ENCODE measurements around the gene RAB11FIP3. TPM values are rescaled to one million over a fixed set of nuclear protein-coding genes. Genes with fewer than 3 reads are reported as not detected.
"Not testable (repeated sequence)": the region's sequence is repeated elsewhere in the genome, so short reads cannot be mapped to it uniquely, and the experiment has no call there.

RAB11FIP3 gene, protein sequence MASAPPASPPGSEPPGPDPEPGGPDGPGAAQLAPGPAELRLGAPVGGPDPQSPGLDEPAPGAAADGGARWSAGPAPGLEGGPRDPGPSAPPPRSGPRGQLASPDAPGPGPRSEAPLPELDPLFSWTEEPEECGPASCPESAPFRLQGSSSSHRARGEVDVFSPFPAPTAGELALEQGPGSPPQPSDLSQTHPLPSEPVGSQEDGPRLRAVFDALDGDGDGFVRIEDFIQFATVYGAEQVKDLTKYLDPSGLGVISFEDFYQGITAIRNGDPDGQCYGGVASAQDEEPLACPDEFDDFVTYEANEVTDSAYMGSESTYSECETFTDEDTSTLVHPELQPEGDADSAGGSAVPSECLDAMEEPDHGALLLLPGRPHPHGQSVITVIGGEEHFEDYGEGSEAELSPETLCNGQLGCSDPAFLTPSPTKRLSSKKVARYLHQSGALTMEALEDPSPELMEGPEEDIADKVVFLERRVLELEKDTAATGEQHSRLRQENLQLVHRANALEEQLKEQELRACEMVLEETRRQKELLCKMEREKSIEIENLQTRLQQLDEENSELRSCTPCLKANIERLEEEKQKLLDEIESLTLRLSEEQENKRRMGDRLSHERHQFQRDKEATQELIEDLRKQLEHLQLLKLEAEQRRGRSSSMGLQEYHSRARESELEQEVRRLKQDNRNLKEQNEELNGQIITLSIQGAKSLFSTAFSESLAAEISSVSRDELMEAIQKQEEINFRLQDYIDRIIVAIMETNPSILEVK
- 24.6 TPM for polyA plus RNA-seq (2013, experiment 1 of 2; ENCODE audit: insufficient read length)
- 23.3 TPM for polyA plus RNA-seq (2013, experiment 2 of 2; ENCODE audit: insufficient read length)

DNA sequence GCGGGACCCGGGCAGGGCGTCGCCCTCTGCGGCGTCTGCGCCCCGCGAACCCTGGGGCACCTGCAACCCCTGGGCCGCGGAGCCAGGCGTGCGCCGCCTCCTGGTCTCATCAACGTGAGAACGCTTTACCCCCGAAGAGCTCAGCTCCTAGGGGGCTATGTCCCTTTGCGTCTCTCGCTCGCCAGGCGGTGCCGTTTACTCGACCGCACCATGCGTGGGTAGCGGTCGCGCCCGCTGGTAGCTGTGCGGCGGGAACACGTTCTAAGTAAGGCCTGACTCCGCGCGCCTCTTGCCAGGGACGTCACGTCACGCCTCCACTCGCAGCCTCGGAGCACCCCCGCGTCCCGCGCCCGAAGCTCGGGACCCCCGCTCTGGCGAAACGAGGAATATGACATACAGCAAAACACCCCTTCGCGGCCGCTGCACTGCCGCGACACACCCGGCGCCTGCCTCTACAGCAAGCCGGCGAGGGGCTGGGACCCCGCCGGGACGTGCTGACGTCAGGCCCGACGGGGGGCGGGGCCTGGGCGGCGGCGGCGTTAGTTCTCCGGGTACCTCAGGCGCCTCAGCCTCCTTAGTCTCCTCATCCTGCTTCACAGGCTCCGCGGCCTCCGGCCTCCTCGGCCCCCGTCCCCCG, at the start of gene RAB11FIP3:
RAB11FIP3 (plus strand) TSS at position 568 of the 637 bp plus-strand sequence. CDS start 358 bp downstream, outside the sequence.
- DNase-seq, result peak; percentile 85

DNA sequence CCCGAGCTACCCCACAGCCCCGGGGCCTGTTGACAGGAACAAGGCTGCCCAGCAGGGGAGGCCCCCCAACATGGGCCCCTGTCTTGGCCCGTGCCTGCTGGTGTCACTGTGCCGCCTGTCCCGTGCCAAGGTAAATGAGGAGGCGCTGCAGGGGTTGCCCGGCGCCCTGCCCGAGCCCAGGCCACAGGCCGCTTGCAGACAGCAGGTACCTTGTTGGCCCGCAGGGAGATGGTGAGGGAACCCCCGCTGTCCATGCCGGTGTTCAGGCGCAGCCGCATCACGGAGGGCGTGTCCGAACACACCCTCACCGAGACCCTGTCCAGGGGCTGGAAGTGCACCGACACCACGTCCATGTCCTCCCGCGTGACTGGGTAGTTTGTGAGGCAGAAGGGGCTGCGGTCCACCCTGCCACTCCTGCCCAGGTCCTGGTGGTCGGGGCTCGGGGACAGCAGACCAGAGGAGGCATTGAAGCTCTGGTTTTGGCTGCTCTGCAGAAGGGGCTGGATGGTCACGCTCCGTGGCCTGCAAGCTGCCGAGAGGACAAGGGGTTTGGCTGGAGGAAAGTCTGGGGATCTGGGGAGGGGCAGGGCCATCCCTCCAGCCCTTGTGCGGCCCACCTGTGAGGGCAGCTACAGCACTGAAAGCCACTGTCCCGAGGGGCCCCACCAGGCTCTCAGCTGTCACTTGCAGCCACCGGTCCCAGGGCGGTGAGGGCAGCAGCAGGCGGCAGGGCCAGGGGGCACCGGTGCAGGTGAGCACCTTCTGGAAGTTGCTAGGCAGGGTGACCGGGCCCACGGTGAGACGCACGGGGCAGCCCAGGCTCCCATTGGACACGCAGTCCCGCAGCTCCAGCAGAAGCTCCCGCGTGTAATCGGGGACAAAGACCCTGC, 49.3 kb upstream of the RAB11FIP3 start:
- DNase-seq, result no peak

DNA sequence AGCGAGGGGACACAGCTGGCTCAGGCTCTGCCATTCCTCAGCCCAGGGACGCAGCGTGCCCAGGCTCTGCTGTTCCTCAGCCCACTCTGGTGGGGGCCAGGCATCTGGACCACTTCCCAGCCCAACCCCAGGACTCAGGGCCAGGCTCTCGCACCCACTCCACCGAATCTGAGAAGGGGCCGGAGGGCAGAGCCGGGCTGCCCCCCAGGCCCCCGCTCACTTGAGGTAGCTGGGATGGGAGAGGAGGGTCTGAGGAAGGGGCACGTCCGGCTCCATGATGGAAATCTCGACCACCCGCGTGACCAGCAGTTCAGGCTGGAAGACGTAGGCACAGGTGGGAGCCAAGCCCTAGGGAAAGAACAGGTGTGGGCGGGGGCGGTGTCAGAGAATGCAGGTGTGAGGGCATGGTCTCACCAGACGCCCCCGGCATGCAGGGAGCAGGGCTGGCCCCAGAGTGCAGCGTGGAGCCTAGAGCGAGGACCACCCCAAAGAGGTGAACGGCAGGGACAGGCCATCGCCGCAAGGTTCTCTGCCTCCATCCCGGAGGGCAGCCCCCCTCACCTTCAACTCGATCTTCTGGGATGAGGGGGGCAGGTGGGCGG, 48.5 kb upstream of the RAB11FIP3 start:
- DNase-seq, result no peak

DNA sequence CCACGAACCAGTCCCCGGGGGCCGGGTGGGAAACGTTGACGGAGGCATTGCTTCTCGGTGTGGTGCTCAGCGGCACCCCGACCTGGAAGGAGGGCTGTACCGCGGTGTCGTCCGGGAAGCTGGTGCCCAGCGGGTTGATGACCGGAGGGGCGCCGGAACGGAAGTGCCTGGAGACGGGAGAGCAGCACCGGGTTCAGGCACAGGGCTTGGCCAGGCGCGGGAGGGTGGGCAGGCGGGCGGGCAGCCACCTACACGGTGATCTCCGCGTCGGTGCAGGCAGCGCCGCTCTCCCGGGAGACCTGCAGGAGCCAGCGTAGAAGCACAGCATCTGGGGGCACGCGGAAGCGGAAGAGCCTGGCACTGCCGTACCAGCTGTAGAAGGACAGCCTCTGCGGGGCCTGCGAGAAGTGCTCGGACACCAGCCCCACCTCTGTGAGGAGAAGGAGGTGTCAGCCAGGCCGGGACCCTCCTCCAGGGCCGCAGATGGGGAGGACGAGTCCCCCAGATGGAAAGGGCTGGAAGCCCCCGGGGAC, 48.0 kb upstream of the RAB11FIP3 start:
- DNase-seq, result no peak

DNA sequence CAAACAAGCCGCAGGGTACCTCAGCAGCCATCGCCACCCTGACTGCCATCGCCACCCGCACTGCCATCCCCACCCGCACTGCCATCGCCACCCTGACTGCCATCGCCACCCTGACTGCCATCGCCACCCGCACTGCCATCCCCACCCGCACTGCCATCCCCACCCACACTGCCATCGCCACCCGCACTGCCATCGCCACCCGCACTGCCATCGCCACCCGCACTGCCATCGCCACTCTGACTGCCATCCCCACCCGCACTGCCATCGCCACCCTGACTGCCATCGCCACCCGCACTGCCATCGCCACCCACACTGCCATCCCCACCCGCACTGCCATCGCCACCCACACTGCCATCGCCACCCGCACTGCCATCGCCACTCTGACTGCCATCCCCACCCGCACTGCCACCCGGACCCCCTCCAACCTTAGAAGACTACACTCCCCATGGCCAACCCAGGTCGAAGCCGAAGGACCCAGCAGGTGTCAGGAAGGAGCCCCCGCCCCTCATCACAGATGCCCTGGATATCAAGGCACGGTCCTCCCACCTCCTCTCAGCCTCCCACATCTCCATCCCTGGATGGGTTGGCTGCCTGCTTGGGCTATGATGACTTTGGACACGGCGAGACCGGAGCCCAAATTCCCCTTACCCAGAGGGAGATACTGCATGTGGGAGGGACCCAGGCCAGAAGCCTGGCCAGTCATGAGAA, 47.2 kb upstream of the RAB11FIP3 start:
- not testable (repeated sequence) for DNase-seq

DNA sequence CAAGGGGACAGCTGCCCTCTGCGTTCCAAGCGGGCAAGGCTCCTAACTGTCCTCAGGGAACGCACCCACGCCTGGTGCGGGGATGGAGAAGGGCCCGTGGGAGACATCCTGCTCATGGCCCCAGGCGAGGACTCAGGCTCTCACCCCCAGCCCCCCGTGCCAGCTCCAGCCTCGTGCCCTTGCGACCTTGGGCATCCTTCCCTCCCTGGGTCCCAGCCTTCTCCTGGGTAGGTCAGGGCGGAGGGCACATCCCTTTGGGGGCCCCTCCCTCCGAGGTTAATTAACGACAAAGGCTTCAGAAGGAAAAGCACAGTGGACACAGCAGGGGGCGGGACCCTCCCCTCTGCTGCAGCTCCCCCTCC, 46.6 kb upstream of the RAB11FIP3 start:
- DNase-seq, result no peak

DNA sequence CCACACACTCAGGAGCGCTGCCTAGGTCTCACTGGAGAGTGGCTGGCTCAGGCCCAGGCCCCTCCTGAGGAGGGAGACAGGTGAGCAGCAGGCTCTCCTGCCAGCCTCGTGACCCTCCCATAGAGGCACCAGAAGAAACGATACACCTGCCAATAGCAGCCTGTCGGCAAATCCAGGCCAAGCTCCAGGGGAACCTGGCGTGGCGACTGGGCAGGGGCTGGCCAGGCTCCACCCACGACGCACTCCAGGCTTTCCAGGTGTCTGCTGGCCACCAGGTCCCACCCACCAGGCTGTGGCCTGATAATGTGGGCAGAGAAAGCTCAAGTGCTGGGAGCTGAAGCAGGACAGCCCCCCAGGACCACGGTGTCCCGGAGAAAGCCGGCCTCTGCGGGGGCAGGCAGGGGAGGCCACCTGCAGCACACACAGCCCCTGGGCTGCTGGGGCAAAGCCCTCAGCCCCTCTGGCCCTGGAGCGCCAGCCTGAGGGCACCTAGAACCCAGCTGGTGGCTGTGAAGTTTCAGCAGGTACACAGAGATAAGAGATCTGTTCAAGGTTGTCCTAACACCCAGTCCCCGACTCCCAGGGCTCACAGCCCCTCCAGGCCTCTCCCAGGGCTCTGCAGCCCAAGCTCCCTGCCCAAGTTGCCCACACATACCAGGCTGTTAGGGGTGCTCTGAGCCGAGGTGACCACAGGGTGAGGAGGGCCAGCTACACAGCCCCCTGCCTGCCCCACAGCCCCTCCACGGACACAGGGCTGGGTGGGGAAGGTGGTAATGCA, 46.1 kb upstream of the RAB11FIP3 start:
- DNase-seq, result no peak

DNA sequence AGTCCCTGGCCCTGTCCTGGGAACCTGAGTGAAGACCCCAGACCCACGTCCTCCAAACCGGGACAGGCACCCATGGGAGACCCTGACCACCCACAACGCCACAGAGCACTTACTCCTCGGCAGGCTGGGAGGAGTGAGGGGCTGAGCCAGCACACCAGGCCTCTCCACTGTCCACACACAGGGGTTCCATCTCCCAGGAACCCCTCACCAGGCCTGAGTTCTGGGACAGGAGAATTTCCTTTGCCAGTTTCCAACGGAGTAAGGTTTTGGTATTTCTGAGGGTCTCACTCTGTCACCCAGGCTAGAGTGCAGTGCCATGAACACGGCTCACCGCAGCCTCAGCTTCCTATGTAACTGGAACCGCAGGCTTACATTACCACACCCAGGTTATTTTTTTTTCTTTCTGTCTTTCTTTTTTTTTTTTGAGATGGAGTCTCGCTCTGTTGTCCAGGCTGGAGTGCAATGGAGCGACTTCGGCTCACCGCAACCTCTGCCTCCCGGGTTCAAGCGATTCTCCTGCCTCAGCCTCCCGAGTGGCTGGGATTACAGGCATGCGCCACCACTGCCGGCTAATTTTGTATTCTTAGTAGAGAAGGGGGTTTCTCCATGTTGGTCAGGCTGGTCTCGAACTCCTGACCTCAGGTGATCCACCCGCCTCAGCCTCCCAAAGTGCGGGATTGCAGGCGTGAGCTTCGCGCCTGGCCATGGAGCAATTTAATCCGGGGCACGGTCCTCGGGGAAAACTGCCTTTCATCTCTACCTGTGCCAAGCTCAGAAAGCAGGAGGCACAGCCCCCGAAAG, 45.3 kb upstream of the RAB11FIP3 start:
- DNase-seq, result no peak

DNA sequence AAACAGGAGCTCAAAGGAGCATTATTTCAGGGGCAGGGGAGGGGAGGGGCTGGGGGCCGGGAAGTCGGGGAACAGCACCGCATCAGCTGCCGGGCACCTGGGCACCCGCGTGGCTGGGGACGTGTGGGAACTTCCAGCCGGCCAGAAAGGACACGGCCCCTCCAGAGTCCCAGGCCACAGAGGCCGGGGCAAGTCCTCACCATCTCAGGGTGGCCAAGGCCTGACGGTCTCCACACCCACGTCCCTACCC, 44.8 kb upstream of the RAB11FIP3 start:
- DNase-seq, result no peak

DNA sequence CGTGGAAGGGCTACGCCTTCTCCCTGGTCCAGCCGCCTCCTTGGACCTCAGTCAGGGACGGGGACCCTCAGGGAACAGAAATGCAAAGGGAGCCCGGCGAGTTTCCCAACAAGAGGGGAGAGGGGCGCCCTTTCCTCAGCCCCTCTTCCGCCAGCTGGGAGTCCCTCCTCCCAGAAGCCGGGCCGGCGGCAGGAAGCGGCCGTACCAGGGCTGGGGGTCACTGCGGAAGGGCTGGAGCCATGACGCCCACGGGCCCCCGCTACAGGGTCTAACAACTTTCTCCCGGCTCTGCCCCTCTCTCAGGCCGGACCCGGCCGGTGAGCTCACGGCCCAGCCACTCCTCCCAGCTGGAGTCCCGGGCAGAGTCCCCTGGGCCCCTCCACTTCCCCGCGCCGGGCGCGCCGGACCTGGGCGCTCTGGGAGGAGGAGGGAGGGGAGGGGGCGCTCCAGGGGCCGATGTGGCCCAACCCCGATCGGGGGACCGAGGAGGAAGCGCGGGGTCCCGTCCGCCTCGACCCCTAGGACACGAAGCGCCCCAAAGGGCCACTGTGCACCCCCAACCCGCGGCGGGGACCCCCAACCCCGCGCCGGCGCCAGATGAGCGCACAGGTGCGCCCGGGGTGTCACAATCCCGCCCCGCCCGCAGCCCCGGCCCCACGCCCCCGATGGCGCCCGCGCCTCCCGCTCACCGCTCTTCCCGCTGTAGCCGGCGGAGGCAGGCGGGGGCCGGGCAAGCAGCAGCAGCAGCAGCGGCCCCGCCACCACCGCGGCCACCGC, 44.2 kb upstream of the RAB11FIP3 start:
- no peak for DNase-seq

DNA sequence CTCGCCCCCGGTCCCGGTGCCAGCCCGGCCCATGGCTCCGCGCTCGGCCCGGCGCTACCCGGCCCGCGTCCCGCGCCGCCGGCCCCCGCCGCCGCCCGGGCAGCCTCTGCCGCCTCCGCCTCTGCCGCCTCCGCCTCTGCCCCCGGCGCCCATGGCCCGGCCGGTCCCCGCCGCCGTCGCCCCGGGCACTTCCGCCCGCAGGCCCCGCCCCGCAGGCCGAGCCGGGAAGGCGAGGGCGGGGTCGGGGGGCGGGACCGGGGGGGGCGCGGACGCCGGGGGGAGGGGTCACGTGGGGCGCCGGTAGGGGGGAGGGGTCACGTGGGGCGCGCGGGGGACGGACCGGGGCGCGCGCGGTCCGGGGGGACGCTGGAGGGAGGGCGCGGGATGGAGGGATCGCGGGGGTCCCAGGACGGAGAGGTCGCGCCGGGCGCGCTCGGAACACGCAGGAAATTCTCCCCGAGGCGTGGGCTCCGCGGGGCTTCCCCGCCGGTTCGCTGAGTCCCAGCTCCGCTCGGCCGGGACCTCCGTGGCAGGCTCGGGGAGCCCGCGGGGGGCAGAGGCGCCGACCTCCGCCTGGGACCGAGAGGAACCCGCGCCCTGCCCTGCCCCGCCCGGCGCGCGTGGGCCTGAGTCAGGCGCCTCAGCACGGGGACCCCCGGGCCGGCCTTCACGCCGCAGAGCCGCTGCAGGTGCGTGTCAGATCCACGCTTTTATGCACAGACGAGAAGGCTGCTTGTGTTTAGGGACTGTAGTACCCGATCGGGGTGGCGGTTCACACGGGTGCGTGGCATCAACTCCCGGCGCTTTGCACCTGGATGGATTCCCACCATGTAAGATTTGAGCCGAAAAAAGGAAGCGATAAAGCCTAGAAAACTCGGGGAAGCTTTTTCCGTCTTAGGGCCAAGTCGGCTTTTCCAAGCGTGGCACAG, 43.4 kb upstream of the RAB11FIP3 start, which contains the start of gene PGAP6:
PGAP6 (minus strand) TSS at position 190 of the 929 bp plus-strand sequence; CDS start at position 33, 157 bp downstream.
- peak; percentile 72 for DNase-seq

DNA sequence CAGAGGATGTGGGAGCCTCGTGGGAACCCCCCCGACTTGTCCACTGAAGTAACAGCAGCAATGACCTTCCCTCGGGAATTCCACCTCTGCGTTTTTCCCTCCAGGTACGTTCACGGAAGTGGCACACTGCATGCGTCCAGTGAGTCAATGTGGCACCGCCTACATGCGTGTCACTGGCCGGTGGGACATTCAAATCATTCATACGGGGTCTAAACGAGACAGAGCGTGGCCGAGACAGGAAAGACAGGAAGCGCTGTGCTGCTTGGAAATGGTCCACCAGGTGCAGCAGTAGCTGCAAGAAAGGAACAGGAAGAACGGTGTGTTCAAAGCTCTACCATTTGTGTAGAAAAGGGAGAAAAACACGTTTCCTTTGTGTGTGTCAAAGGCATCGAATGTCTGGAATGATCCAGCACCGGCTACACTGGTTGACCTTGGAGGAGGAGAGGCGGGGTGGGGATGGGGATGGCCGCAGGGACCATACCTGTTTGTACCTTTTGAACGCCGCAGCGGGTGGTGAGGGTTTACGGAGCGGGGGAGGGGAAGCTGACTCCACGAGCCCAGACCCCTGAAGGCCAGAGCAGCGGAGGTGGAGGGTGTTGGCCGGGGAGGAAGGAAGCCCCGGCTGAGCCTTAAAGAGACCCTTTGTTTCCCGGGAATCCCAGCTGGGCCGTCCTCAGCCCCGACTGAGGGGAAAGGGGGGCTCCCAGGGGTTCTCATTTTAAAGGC, 42.0 kb upstream of the RAB11FIP3 start:
- no peak for DNase-seq

DNA sequence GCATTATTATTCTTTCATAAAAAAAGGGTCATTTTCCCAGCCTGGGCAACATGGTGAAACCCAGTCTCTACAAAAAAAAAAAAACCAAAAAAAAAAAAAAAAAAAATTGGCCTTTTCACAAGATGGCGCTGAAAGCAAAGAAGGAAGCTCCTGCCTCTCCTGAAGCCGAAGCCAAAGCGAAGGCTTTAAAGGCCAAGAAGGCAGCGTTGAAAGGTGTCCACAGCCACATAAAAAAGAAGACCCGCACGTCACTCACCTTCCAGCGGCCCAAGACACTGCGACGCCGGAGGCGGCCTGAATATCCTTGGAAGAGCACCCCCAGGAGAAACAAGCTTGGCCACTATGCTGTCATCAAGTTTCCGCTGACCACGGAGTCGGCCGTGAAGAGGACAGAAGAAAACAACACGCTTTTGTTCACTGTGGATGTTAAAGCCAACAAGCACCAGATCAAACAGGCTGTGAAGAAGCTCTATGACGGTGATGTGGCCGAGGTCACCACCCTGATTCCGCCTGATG, 38.8 kb upstream of the RAB11FIP3 start:
- peak; percentile 32 for DNase-seq

DNA sequence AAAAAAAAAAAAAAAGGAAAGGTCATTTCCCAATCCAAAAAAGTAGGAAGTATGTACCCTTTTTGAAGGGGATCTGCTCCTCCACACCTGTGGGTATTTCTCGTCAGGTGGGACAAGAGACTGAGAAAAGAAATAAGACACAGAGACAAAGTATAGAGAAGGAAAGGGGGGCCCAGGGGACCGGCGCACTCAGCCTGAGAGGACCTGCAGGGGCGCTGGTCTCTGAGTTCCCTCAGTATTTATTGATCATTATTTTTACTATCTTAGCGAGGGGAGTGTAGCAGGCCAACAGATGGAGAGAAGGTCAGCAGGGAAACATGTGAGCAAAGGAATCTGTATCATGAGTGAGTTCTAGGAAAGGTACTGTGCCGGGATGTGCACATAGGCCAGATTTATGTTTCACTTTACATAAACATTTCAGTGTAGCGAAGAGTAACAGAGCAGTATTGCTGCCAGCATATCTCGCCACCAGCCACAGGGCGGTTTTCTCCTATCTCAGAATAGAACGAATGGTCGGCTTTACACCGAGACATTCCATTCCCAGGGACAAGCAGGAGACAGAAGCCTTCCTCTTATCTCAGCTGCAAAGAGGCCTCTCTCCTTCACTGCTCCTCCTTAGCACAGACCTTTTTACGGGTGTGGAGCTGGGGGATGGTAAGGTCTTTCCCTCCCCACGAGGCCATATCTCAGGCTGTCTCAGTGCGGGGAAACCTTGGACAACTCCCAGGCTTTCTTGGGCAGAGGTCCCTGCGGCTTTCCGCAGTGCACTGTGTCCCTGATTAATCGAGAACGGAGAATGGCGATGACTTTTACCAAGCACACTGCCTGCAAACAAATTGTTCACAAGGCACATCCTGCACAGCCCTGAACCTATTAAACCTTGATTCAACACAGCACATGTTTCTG, 37.4 kb upstream of the RAB11FIP3 start:
- DNase-seq, result not testable (repeated sequence)

DNA sequence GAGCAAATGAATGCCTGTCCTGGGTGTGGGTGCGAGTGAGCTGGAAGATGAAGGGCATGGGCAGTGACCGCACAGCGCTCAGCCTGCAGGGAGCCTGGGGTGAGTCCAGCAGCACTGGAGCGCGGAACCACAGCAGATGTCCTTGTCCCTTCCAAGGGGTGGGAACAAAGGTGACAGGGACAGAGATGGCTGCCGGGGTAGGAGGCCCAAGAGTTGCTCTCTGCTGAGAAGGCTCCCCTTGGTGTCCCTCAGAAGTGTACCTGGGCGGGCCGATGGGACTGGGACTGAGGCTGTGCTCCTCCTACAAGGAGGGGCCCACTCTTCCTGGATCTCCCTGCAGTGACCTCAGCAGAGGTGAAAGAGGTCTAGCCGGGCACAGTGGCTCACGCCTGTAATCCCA, 36.1 kb upstream of the RAB11FIP3 start:
- DNase-seq, result no peak

Measured in fibroblast of skin of scalp (primary cell).